Measurements from ENCODE around the gene ADGRF3. TPM values are rescaled to one million over a fixed set of nuclear protein-coding genes. Genes with fewer than 3 reads are reported as not detected.

Gene ADGRF3
- total RNA-seq, 1 experiment from 2014 or later: 0.09 TPM

DNA sequence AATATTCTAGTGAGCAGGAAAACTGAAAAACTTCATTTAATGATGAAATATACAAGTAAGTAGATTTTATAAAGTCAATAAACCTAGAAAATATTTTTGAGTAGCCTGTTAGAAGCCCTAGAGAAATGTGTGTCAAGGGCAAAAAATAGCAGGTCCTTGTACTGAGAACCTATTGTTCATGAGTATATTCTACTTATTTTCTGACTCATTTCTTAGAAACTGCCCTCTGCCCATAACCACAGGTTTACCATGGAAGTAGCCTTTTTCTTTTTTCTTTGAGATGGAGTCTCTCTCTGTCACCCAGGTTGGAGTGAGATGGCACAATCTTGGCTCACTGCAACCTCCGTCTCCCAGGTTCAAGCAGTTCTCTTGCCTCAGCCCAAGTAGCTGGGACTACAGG lies 20.1 kb downstream of the ADGRF3 start:
- Histone ChIP-seq H2BK12ac (ENCODE audit: insufficient read length, low read depth, low read length) (no peak overlapping the region), H3K4me2 (ENCODE audit: insufficient read depth, insufficient read length, low read length) (no peak overlapping the region), H3T11ph (ENCODE audit: low read length) (no peak overlapping the region), H3K9me3 (ENCODE audit: control insufficient read depth, low read depth, low read length) (no peaks in the 10 kb centered on the region), H4K91ac (ENCODE audit: insufficient read length, low read depth, low read length) (no peak overlapping the region), H3K79me2 (ENCODE audit: insufficient read depth, low read length) (no peaks in the 10 kb centered on the region), H3K4me1 (ENCODE audit: insufficient read depth, low read length) (no peaks in the 10 kb centered on the region), H2BK20ac (ENCODE audit: low read depth, low read length, poor library complexity, severe bottlenecking) (no peak overlapping the region), H2BK120ac (ENCODE audit: low read depth, low read length, poor library complexity, severe bottlenecking) (no peak overlapping the region), H3K79me1 (ENCODE audit: insufficient read depth, low read depth, low read length, poor library complexity, severe bottlenecking) (no peaks in the 10 kb centered on the region), H3K23me2 (ENCODE audit: insufficient read length, low read depth, low read length, poor library complexity, severe bottlenecking) (no peaks in the 10 kb centered on the region), H3K56ac (ENCODE audit: insufficient read length, low read depth, low read length) (no peak overlapping the region), H3K4ac (ENCODE audit: low read depth, low read length) (no peak overlapping the region), H2BK15ac (ENCODE audit: low read depth, low read length) (no peak overlapping the region), H3K14ac (ENCODE audit: insufficient read depth, low read length) (no peak overlapping the region), H4K5ac (ENCODE audit: insufficient read length, low read depth, low read length) (no peak overlapping the region), H3K23ac (ENCODE audit: insufficient read length, low read depth, low read length) (no peak overlapping the region), H4K8ac (replicated peaks; ENCODE audit: insufficient read length, low read depth, low read length) (no peak overlapping the region), H2AFZ (ENCODE audit: low read length) (no peak overlapping the region), H3K9ac (ENCODE audit: extremely low read depth, insufficient read length, low read length) (no peak overlapping the region), H3K18ac (ENCODE audit: insufficient read length, low read depth, low read length) (no peak overlapping the region), H3K27ac (ENCODE audit: insufficient read length, low read depth, low read length) (no peak overlapping the region), H4K20me1 (ENCODE audit: control insufficient read depth, insufficient read depth, insufficient read length) (no peaks in the 10 kb centered on the region), H3K27me3 (ENCODE audit: insufficient read depth, low read length) (no peaks in the 10 kb centered on the region), H2AK5ac (ENCODE audit: insufficient read length, low read length) (no peak overlapping the region), H2BK5ac (ENCODE audit: insufficient read length, low read length) (no peak overlapping the region)
- no peak overlapping the region for H3K4me3 Mint-ChIP-seq
- no peak for DNase-seq
- H3K36me3 Mint-ChIP-seq (ENCODE audit: insufficient read depth in 1 of 3, low read depth in 3 of 3): no peaks in the 10 kb centered on the region
- H3K27ac Mint-ChIP-seq: no peak overlapping the region
- TF ChIP-seq, protein P1, sequence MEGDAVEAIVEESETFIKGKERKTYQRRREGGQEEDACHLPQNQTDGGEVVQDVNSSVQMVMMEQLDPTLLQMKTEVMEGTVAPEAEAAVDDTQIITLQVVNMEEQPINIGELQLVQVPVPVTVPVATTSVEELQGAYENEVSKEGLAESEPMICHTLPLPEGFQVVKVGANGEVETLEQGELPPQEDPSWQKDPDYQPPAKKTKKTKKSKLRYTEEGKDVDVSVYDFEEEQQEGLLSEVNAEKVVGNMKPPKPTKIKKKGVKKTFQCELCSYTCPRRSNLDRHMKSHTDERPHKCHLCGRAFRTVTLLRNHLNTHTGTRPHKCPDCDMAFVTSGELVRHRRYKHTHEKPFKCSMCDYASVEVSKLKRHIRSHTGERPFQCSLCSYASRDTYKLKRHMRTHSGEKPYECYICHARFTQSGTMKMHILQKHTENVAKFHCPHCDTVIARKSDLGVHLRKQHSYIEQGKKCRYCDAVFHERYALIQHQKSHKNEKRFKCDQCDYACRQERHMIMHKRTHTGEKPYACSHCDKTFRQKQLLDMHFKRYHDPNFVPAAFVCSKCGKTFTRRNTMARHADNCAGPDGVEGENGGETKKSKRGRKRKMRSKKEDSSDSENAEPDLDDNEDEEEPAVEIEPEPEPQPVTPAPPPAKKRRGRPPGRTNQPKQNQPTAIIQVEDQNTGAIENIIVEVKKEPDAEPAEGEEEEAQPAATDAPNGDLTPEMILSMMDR (conservative IDR thresholded peaks at IDR 0.05): no peak
- WGBS (ENCODE audit: extremely low coverage, insufficient read length, low lambda C conversion rate): no CpG with 5 or more reads among the region's 1 CpG
- H3K4me1 Mint-ChIP-seq: peaks cover 3 to 8% of the 10 kb centered on the region in 2 experiments
- H3K27me3 Mint-ChIP-seq (ENCODE audit: low read depth): no peaks in the 10 kb centered on the region; the same call in 1 of the 2 replicates
- no peaks in the 10 kb centered on the region for H3K9me3 Mint-ChIP-seq

Measured in H9 (cell line).